Uterus (tissue), 4 donors: Measurements from ENCODE around the gene C5AR1. TPM values are rescaled to one million over a fixed set of nuclear protein-coding genes. Genes with fewer than 3 reads are reported as not detected.
"Not testable (repeated sequence)": the region's sequence is repeated elsewhere in the genome, so short reads cannot be mapped to it uniquely, and the experiment has no call there.

ENCODE experiments used
- DNase-seq, 2 donors: peaks; one replicate each; pipeline ENCODE4 v3.0.0-alpha.2; 2019 to 2020
- H3K27ac ChIP-seq, 2 donors: fragments of 200-600 bp; sonication (generic); 1 replicate in 1 of 2; 2 replicates in 1 of 2; pipeline ENCODE4 v1.5.1; 2016 to 2018
- H3K27me3 ChIP-seq, 2 donors: fragments of 200-600 bp; sonication (generic); one replicate each; pipeline ENCODE4 v1.5.1; 2018 to 2019; ENCODE audit warnings: control low read depth in 1 of 2
- H3K36me3 ChIP-seq, 2 donors: fragments of 200-600 bp; sonication (generic); one replicate each; pipeline ENCODE4 v1.5.1; 2019; ENCODE audit warnings: control low read depth in 1 of 2
- H3K4me1 ChIP-seq, 2 donors: fragments of 200-600 bp; sonication (generic); one replicate each; pipeline ENCODE4 v1.5.1; 2018 to 2019; ENCODE audit warnings: control low read depth in 1 of 2
- H3K4me3 ChIP-seq, 2 donors: fragments of 200-600 bp; sonication (generic); 1 replicate in 1 of 2; 2 replicates in 1 of 2; pipeline ENCODE4 v1.5.1; 2018 to 2019; ENCODE audit warnings: mild to moderate bottlenecking in 1 of 2
- H3K9me3 ChIP-seq, 2 donors: fragments of 200-600 bp; sonication (generic); one replicate each; pipeline ENCODE4 v1.5.1; 2019; ENCODE audit warnings: control low read depth in 1 of 2
- POLR2A ChIP-seq, 2 donors: fragments of 450-650 bp; IDR thresholded peaks; one replicate each; pipeline ENCODE4 v1.6.1; 2016; ENCODE audit warnings: antibody characterized with exemption in 2 of 2, mild to moderate bottlenecking in 1 of 2, moderate library complexity in 1 of 2
- intact Hi-C: fragments of 100-400 bp; cut with DNase I; formaldehyde crosslinking; loops from one replicate; pipeline ENCODE4 v1.15.1; 2023; ENCODE audit warnings: low total_unique reads
- total RNA-seq, 4 donors: library from RNA; depleted of rRNA in 3 of 4; stranded (reverse); fragments of >200 nt in 3 of 4; gene quantifications; one replicate each; pipeline versions ENCODE4 v1.1.0 to v1.2.4, GENCODE V29; 2014 to 2023
- TF ChIP-seq, protein P1 (sequence below), 4 experiments: fragments of 200-600 bp in 2 of 4; fragments of 450-650 bp in 2 of 4; sonication (generic) in 2 of 4; IDR thresholded peaks; one replicate each; pipeline ENCODE4 v1.5.1; 2016 to 2019; ENCODE audit warnings: antibody characterized with exemption in 4 of 4, mild to moderate bottlenecking in 2 of 4, moderate library complexity in 1 of 4
- donor health status: DM: yes; HTN: yes; CAD: no.

Gene C5AR1
- total RNA-seq: 1 to 10 TPM in 3 of 4 donors, under 1 TPM in 1; 0.51 to 8.0 (median 2.9) TPM

DNA sequence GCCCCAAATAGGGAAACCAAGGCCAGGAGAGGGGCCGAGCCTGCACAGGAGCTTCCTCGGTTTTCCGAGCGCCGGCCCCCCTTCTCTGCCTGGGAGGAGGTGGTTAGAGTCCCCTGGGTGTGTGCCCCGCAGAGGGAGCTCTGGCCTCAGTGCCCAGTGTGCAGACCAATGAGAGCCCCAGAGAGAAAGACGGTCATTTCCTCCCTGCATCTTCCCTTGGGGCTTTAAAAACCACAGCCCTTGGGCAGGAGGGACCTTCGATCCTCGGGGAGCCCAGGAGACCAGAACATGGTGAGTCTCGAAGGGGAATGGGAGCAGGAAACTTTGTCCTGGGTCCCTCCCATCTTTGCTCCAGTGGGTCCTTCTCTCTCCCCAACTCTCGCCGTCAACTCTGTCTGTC lies at the start of gene C5AR1:
C5AR1 (plus strand) TSS at position 254 of the 400 bp plus-strand sequence; CDS start at position 289, 35 bp downstream.
- intact Hi-C loops: no loop called here
- no peak for DNase-seq
- H3K4me1 ChIP-seq: no peaks in the 10 kb centered on the region
- no peaks in the 10 kb centered on the region for H3K36me3 ChIP-seq
- no peaks in the 10 kb centered on the region for H3K27me3 ChIP-seq
- TF ChIP-seq, protein P1, sequence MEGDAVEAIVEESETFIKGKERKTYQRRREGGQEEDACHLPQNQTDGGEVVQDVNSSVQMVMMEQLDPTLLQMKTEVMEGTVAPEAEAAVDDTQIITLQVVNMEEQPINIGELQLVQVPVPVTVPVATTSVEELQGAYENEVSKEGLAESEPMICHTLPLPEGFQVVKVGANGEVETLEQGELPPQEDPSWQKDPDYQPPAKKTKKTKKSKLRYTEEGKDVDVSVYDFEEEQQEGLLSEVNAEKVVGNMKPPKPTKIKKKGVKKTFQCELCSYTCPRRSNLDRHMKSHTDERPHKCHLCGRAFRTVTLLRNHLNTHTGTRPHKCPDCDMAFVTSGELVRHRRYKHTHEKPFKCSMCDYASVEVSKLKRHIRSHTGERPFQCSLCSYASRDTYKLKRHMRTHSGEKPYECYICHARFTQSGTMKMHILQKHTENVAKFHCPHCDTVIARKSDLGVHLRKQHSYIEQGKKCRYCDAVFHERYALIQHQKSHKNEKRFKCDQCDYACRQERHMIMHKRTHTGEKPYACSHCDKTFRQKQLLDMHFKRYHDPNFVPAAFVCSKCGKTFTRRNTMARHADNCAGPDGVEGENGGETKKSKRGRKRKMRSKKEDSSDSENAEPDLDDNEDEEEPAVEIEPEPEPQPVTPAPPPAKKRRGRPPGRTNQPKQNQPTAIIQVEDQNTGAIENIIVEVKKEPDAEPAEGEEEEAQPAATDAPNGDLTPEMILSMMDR (IDR thresholded peaks at IDR 0.05): no peak
- TF ChIP-seq POLR2A (IDR thresholded peaks at IDR 0.05): no peak
- no peak within 1 kb of the TSS for H3K4me3 ChIP-seq
- no peak within 1 kb of the TSS for H3K27ac ChIP-seq
- H3K9me3 ChIP-seq: no peaks in the 10 kb centered on the region

DNA sequence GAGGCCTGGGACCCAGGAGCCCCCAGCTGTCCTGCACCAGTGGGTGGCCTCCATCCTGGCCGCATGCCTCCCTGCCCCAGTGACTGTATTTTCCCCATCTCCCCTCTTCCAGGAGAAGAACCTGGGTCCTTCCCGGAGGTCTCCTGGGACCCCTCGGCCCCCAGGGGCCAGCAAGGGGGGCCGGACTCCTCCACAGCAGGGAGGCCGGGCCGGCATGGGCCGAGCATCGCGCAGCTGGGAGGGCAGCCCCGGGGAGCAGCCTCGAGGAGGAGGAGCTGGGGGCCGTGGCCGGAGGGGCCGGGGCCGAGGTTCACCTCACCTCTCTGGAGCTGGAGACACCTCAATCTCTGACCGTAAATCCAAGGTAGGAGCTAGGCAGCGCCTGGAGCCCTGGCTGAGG lies 49.2 kb upstream of the C5AR1 start:
- TF ChIP-seq POLR2A (IDR thresholded peaks at IDR 0.05): no peak
- DNase-seq: no peak
- Histone ChIP-seq H3K27me3 (no peaks in the 10 kb centered on the region), H3K36me3 (no peaks in the 10 kb centered on the region), H3K9me3 (no peaks in the 10 kb centered on the region), H3K27ac (no peak overlapping the region), H3K4me1 (peaks cover 9 to 16% of the 10 kb centered on the region in 2 donors), H3K4me3 (no peak overlapping the region)
- intact Hi-C loops: no loop called here

DNA sequence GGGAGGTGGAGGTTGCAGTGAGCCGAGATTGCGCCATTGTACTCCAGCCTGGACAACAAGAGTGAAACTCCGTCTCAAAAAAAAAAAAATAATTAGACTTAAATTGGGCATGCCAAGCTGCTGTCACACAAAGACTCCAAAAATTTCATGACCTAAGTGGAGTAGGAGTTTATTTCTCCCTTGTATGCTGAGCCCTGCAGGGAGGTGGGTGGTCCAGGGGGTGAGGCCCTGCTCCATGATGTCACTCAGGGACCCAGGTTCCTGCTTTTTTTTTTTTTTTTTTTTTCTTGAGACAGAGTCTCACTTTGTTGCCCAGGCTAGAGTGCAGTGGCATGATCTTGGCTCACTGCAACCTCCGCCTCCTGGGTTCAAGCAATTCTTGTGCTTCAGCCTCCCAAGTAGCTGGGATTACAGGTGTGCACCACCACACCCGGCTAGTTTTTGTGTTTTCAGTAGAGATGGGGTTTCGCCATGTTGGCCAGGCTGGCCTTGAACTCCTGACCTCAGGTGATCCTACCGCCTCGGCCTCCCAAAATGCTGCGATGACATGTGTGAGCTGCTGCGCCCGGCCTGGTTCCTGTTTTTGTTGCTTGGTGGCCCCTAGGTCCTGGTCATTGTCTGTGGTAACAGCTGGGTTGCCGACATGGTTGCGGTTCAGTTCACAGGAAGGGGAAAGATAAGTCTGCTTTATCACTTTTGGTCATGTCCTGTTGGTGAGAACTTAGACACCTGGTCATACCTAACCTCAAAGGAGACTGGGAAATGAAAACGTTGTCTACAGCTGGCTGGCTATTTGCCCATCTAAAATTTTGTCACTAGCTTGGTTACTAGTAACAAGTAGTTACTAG lies 47.5 kb upstream of the C5AR1 start:
- H3K36me3 ChIP-seq, intact Hi-C loops: not testable (repeated sequence)

DNA sequence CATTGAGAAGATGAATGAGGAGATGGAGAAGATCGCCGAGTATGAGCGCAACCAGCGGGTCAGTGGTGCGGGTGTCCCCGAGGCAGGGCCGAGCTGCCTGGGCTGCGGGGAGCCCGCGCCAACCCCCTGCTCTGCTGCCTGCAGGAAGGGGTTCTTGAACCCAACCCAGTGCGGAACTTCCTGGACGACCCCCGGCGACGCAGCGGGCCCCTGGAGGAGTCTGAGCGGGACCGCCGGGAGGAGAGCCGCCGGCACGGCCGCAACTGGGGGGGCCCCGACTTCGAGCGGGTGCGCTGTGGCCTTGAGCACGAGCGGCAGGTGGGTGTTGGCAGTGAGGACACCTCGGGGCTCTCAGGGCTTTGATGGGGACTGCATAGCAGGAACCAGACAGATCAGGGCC lies 45.0 kb upstream of the C5AR1 start:
- Histone ChIP-seq H3K4me1 (no peaks in the 10 kb centered on the region), H3K36me3 (no peaks in the 10 kb centered on the region), H3K4me3 (no peak overlapping the region), H3K27me3 (no peaks in the 10 kb centered on the region), H3K9me3 (no peaks in the 10 kb centered on the region), H3K27ac (no peak overlapping the region)
- DNase-seq: no peak
- intact Hi-C loops: no loop called here
- no peak for TF ChIP-seq POLR2A (IDR thresholded peaks at IDR 0.05)
- TF ChIP-seq, protein P1 (IDR thresholded peaks at IDR 0.05): no peak

More for the DNA sequence above, 47.5 kb upstream of the C5AR1 start:
- DNase-seq, H3K27ac ChIP-seq, H3K27me3 ChIP-seq, H3K4me3 ChIP-seq, H3K9me3 ChIP-seq: not testable (repeated sequence)
- H3K4me1 ChIP-seq: peaks cover 9 to 16% of the 10 kb centered on the region in 2 donors

DNA sequence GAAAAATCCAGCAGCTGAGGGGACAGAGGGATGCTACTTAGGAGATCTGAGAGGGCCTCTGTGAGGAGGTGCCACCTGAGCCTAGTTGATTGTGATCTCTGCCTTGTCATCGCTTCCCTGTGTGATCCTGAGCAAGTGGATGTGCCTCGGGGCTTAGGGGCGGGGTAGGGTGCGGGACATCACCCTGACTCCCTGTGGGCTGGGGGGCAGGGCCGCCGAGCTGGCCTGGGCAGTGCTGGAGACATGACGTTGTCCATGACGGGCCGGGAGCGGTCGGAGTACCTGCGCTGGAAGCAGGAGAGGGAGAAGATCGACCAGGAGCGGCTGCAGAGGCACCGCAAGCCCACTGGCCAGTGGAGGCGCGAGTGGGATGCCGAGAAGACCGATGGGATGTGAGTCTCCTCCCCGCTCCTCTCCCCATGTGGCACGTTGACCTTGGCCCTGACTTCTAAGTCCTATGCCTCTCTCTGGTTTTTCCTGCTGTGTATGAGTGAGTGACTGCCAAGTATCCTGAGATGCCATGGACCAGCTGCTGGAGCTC lies 43.2 kb upstream of the C5AR1 start:
- Histone ChIP-seq H3K4me3 (no peak overlapping the region), H3K27me3 (no peaks in the 10 kb centered on the region), H3K9me3 (no peaks in the 10 kb centered on the region), H3K4me1 (no peaks in the 10 kb centered on the region), H3K36me3 (no peaks in the 10 kb centered on the region), H3K27ac (no peak overlapping the region)
- TF ChIP-seq POLR2A (IDR thresholded peaks at IDR 0.05): no peak
- TF ChIP-seq, protein P1 (IDR thresholded peaks at IDR 0.05): no peak
- intact Hi-C loops: no loop called here
- DNase-seq: no peak

DNA sequence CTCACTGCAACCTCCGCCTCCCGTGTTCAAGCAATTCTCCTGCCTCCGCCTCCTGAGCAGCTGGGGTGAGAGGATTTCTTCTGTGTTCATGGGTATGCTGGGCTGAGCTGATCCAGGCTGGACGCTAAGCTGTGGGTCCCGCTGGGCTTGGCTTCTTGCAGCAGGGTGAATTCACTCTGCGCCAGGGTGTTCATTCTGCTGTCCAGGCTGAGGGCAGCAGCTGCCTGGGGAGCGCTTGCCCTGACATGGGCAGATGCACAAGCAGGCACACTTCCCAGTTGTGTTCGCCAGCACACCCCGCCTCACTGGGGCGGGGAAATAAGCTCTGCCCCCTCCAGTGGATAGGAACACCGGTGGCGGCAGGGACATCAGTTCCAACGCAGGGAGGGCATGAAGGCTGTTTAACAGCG lies 42.3 kb upstream of the C5AR1 start:
- H3K36me3 ChIP-seq: no peaks in the 10 kb centered on the region

More for the DNA sequence above, 42.3 kb upstream of the C5AR1 start:
- intact Hi-C loops: no loop called here
- no peak for TF ChIP-seq POLR2A (IDR thresholded peaks at IDR 0.05)
- TF ChIP-seq, protein P1 (IDR thresholded peaks at IDR 0.05): no peak
- no peak for DNase-seq
- Histone ChIP-seq H3K27ac (no peak overlapping the region), H3K27me3 (no peaks in the 10 kb centered on the region), H3K9me3 (no peaks in the 10 kb centered on the region), H3K4me1 (no peaks in the 10 kb centered on the region), H3K4me3 (no peak overlapping the region)
